Tibial nerve (tissue), 4 donors: ENCODE data around the gene AEBP1. TPM values are rescaled to one million over a fixed set of nuclear protein-coding genes. Genes with fewer than 3 reads are reported as not detected.

ENCODE experiments used
- DNase-seq, 2 donors: peaks; one replicate each; pipeline ENCODE4 v3.0.0-alpha.2; 2019; ENCODE audit warnings: low spot score in 2 of 2
- H3K27ac ChIP-seq, 4 donors: fragments of 200-600 bp; sonication (generic) in 3 of 4; one replicate each; pipeline ENCODE4 v1.5.1; 2017 to 2019; ENCODE audit warnings: mild to moderate bottlenecking in 1 of 4
- H3K27me3 ChIP-seq, 2 donors: fragments of 200-600 bp; sonication (generic) in 1 of 2; one replicate each; pipeline versions ENCODE4 v1.5.1 to v1.6.0; 2017 to 2019
- H3K36me3 ChIP-seq, 3 donors: fragments of 200-600 bp; sonication (generic); one replicate each; pipeline ENCODE4 v1.5.1; 2018 to 2019
- H3K4me1 ChIP-seq, 4 donors: fragments of 200-600 bp; sonication (generic) in 3 of 4; one replicate each; pipeline ENCODE4 v1.5.1; 2017 to 2019
- H3K4me3 ChIP-seq, 4 donors: fragments of 200-600 bp; sonication (generic) in 3 of 4; one replicate each; pipeline ENCODE4 v1.5.1; 2017 to 2019; ENCODE audit warnings: mild to moderate bottlenecking in 1 of 4, moderate library complexity in 1 of 4
- H3K9me3 ChIP-seq, 4 donors: fragments of 200-600 bp; sonication (generic) in 3 of 4; one replicate each; pipeline ENCODE4 v1.5.1; 2017 to 2019
- CTCF ChIP-seq, 5 experiments: fragments of 200-600 bp in 3 of 5; fragments of 450-650 bp in 2 of 5; sonication (generic) in 3 of 5; IDR thresholded peaks; one replicate each; pipeline ENCODE4 v1.5.1; 2016 to 2019; ENCODE audit warnings: antibody characterized with exemption in 5 of 5, mild to moderate bottlenecking in 3 of 5, moderate library complexity in 2 of 5
- EP300 ChIP-seq, 2 donors: sonication (generic); formaldehyde crosslinking; IDR thresholded peaks; one replicate each; pipeline ENCODE4 v1.6.1; 2017; ENCODE audit warnings: antibody characterized with exemption in 2 of 2, mild to moderate bottlenecking in 1 of 2
- POLR2A ChIP-seq, 2 donors: fragments of 450-650 bp; IDR thresholded peaks; one replicate each; pipeline ENCODE4 v1.6.1; 2017; ENCODE audit warnings: antibody characterized with exemption in 2 of 2, mild to moderate bottlenecking in 2 of 2, moderate library complexity in 2 of 2
- WGBS, 2 donors: methylation state at CpG; one replicate each; pipeline ENCODE4 v1.1.5; 2018; 5-methylcytosine and 5-hydroxymethylcytosine counted together
- total RNA-seq, 4 donors: library from RNA; depleted of rRNA; stranded (reverse); fragments of >200 nt; gene quantifications; one replicate each; pipeline ENCODE4 v1.1.0, GENCODE V29; 2016

Gene AEBP1
- total RNA-seq, 4 donors from 2014 or later: 142 to 440 (median 264) TPM

DNA sequence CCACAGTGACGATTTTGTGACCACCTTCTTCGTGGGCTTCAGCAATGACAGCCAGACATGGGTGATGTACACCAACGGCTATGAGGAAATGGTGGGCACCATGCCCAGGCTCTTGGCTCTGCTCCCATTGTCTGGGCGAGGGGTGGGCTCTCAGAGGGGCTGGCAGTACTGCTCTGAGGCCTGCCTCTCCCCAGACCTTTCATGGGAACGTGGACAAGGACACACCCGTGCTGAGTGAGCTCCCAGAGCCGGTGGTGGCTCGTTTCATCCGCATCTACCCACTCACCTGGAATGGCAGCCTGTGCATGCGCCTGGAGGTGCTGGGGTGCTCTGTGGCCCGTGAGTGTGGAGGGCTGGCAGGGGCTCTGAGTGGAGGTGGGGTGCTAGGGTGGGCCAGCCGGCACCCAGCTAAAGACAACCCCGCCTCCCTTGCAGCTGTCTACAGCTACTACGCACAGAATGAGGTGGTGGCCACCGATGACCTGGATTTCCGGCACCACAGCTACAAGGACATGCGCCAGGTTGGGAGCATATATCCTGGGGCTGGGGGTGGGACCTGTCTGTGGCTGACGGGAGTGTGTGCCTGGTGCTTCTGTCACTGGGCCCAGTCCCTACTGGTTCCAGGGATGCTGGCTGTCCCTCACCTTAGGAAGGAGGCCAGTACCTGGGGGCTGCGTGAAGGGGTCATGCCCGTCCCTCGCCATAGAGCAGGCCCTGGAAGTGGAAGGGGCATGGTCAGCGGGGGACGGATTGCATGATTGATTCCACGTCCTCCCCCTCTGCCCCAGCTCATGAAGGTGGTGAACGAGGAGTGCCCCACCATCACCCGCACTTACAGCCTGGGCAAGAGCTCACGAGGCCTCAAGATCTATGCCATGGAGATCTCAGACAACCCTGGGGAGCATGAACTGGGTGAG lies 6.8 kb downstream of the AEBP1 start:
- Histone ChIP-seq H3K27ac (no peak overlapping the region), H3K4me1 (peaks cover 0 to 20% (median 5%) of the 10 kb centered on the region in 4 donors)
- 75 to 88% methylated on average over 6 to 24 of the region's 27 CpGs for WGBS, 2 donors

DNA sequence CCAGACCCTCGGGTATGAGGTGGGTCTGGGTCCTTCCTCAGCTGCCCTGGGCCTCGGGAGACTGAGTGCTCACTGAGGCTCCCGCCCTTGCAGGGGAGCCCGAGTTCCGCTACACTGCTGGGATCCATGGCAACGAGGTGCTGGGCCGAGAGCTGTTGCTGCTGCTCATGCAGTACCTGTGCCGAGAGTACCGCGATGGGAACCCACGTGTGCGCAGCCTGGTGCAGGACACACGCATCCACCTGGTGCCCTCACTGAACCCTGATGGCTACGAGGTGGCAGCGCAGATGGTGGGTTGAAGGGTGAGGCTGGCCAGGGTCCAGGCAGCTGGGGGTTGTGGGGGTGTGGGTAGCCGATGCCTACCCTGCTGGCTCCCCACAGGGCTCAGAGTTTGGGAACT lies 7.6 kb downstream of the AEBP1 start:
- peaks cover 0 to 100% (median 0%) of the 10 kb centered on the region in 3 donors for H3K36me3 ChIP-seq
- no peaks in the 10 kb centered on the region for H3K27me3 ChIP-seq
- TF ChIP-seq CTCF (IDR thresholded peaks at IDR 0.05) (no peak), POLR2A (IDR thresholded peaks at IDR 0.05) (no peak), EP300 (IDR thresholded peaks at IDR 0.05) (no peak)
- peaks cover 0 to 12% (median 2%) of the 10 kb centered on the region in 4 donors for H3K4me1 ChIP-seq
- H3K9me3 ChIP-seq: no peaks in the 10 kb centered on the region
- WGBS, 2 donors: 80 to 90% methylated on average over 4 to 9 of the region's 16 CpGs
- no peak for DNase-seq
- H3K27ac ChIP-seq: no peak overlapping the region
- H3K4me3 ChIP-seq: no peak overlapping the region

More for the DNA sequence above, 6.8 kb downstream of the AEBP1 start:
- DNase-seq: no peak
- no peak overlapping the region for H3K4me3 ChIP-seq
- TF ChIP-seq CTCF (IDR thresholded peaks at IDR 0.05): no peak
- H3K9me3 ChIP-seq: no peaks in the 10 kb centered on the region
- no peaks in the 10 kb centered on the region for H3K27me3 ChIP-seq
- H3K36me3 ChIP-seq: peaks cover 0 to 96% (median 0%) of the 10 kb centered on the region in 3 donors

DNA sequence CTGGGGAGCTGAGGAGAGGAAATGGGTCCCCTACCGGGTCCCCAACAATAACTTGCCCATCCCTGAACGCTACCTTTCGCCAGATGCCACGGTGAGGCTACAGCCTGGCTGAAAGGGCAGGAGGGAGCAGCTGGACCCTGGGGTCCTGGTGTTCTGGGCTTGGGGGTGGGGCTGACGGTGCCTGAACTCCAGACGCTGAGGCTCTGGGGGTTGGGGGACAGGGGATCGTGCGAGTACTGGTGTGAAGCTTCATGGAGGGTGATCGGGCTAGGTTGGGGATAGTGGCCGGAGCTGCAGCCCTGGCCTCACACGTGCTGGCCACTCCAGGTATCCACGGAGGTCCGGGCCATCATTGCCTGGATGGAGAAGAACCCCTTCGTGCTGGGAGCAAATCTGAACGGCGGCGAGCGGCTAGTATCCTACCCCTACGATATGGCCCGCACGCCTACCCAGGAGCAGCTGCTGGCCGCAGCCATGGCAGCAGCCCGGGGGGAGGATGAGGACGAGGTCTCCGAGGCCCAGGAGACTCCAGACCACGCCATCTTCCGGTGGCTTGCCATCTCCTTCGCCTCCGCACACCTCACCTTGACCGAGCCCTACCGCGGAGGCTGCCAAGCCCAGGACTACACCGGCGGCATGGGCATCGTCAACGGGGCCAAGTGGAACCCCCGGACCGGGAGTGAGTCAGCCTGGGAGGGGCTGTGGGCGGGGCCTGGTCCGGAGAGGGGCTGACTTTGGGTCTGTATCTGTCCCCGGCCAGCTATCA lies 8.3 kb downstream of the AEBP1 start:
- Histone ChIP-seq H3K27ac (no peak overlapping the region), H3K36me3 (peaks cover 0 to 100% (median 0%) of the 10 kb centered on the region in 3 donors), H3K4me3 (no peak overlapping the region), H3K27me3 (no peaks in the 10 kb centered on the region), H3K9me3 (no peaks in the 10 kb centered on the region), H3K4me1 (peaks cover 0 to 5% (median 0%) of the 10 kb centered on the region in 4 donors)
- no peak for DNase-seq
- 61 to 69% methylated on average over 19 to 40 of the region's 41 CpGs for WGBS, 2 donors
- TF ChIP-seq EP300 (IDR thresholded peaks at IDR 0.05) (no peak), POLR2A (IDR thresholded peaks at IDR 0.05) (no peak), CTCF (IDR thresholded peaks at IDR 0.05) (no peak)

- TF ChIP-seq CTCF (IDR thresholded peaks at IDR 0.05): no peak
- TF ChIP-seq EP300 (IDR thresholded peaks at IDR 0.05): no peak
- TF ChIP-seq POLR2A (IDR thresholded peaks at IDR 0.05): no peak
- no peak for DNase-seq
- H3K27me3 ChIP-seq: no peaks in the 10 kb centered on the region
- H3K4me1 ChIP-seq: peaks cover 0 to 2% (median 0%) of the 10 kb centered on the region in 4 donors
- peaks cover 0 to 100% (median 0%) of the 10 kb centered on the region in 3 donors for H3K36me3 ChIP-seq
- WGBS, 2 donors: 76 to 86% methylated on average over 29 to 34 of the region's 34 CpGs
- H3K4me3 ChIP-seq: no peak overlapping the region
- H3K9me3 ChIP-seq: no peaks in the 10 kb centered on the region
- no peak overlapping the region for H3K27ac ChIP-seq
Measured at GRCh38 chr7:44112997-44113763, 9.0 kb downstream of the AEBP1 start.
